ENCODE results near the gene NXPH1.

- TF ChIP-seq CTCF (IDR thresholded peaks at IDR 0.05) (no peak), POLR2AphosphoS5 (IDR thresholded peaks at IDR 0.05) (no peak)
Observed at GRCh38 chr7:8615019-8615418, 181.6 kb downstream of the NXPH1 start.

Measured in sigmoid colon (tissue), 4 donors.